Measurements from ENCODE around the gene LRRC37B.
"Not testable (repeated sequence)": the region's sequence is repeated elsewhere in the genome, so short reads cannot be mapped to it uniquely, and the experiment has no call there.

Gene LRRC37B

GRCh38 chr17:32100323-32100722 lies 93.1 kb downstream of the LRRC37B start:
- DNase-seq: not testable (repeated sequence)

DNA sequence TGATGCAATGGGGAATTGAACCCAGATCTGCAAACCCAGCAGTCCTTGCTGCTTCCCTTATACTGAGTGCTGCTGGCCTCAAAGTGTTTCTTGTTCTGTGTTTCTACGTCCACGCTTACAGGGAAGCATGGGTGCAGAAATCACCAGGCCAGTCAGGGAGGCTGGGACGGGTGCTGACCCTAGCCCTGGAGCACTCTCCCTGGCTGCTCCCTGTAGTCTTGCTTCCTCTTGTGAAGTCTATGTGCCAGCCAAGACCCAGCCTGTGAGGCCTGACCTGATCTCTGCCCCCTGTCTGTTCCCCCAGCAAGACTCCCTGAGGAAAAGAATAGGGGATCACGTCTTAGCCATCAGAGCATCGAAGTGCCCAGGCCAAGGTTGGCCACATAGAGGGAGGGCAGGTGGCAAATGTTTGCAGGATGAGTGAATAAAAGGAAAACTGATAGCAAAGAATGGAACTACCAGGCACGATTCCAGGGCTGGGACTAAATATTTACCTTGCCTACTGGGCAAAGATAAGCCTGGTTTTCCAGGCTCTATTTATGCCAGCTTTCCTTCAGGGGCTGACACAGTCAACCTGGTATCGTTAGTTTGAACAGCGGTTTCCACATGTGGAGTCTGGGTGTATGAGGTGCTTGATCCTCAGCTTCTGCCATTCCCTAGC lies 93.9 kb downstream of the LRRC37B start:
- DNase-seq: peak; percentile 57

GRCh38 chr17:32102172-32102571 lies 95.0 kb downstream of the LRRC37B start:
- no peak for DNase-seq

DNA sequence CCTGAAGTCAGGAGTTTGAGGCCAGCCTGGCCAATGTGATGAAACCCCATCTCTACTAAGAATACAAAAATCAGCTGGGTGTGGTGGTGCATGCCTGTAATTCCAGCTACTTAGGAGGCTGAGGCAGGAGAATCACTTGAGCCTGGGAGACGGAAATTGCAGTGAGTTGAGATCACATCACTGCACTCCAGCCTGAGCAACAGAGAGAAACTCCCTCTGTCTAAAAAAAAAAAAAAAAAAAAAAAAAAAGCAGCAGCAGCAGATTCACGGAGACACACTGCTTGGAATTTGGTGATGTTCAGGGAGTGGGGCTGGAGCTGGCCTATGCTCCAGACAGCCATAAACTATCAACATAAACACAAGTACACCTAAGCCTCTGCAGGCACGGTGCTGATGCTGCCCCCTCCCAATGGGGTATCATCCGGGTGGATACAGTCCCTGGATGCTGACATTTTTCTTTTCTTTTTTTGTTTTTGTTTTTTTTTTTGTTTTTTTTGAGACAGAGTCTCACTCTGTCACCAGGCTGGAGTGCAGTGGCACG lies 95.5 kb downstream of the LRRC37B start:
- DNase-seq: no peak
